Liver (tissue), 3 donors: ENCODE data around the gene DPM2.

Source experiments
- CTCF ChIP-seq: fragments of 150-350 bp; IDR thresholded peaks from 2 replicates; pipeline ENCODE4 v1.5.1; 2017; ENCODE audit warnings: improper control_type of control experiment, low read depth, low read length; ENCODE audit not compliant: missing input control
- EGR1 ChIP-seq, 2 donors: IDR thresholded peaks; 2 replicates each; pipeline ENCODE4 v1.6.1; 2016 to 2018; ENCODE audit warnings: antibody characterized with exemption in 2 of 2, low read depth in 2 of 2
- GABPA ChIP-seq, 2 donors: IDR thresholded peaks in 1 of 2; conservative IDR thresholded peaks in 1 of 2; 2 replicates each; pipeline ENCODE4 v1.6.1; 2016; ENCODE audit warnings: antibody characterized with exemption in 2 of 2, mild to moderate bottlenecking in 1 of 2, moderate library complexity in 1 of 2
- HNF4A ChIP-seq, 2 donors: conservative IDR thresholded peaks; 2 replicates each; pipeline ENCODE4 v1.6.1; 2016; ENCODE audit warnings: antibody characterized with exemption in 2 of 2, mild to moderate bottlenecking in 2 of 2
- HNF4G ChIP-seq: IDR thresholded peaks from 2 replicates; pipeline ENCODE4 v1.6.1; 2016; ENCODE audit warnings: antibody characterized with exemption
- JUND ChIP-seq, 2 donors: IDR thresholded peaks; 2 replicates each; pipeline ENCODE4 v1.6.1; 2016; ENCODE audit warnings: antibody characterized with exemption in 2 of 2
- MAX ChIP-seq: IDR thresholded peaks from 2 replicates; pipeline ENCODE4 v1.6.1; 2016; ENCODE audit warnings: antibody characterized with exemption
- RAD21 ChIP-seq, 2 donors: IDR thresholded peaks; 2 replicates each; pipeline ENCODE4 v1.6.1; 2016; ENCODE audit warnings: antibody characterized with exemption in 2 of 2, mild to moderate bottlenecking in 2 of 2
- REST ChIP-seq: IDR thresholded peaks from 2 replicates; pipeline ENCODE4 v1.6.1; 2016; ENCODE audit warnings: antibody characterized with exemption, mild to moderate bottlenecking
- TAF1 ChIP-seq: conservative IDR thresholded peaks from 2 replicates; pipeline ENCODE4 v1.6.1; 2016; ENCODE audit warnings: antibody characterized with exemption, mild to moderate bottlenecking
- YY1 ChIP-seq: IDR thresholded peaks from 2 replicates; pipeline ENCODE4 v1.6.1; 2016; ENCODE audit warnings: antibody characterized with exemption, mild to moderate bottlenecking
- donor health status: healthy.
- donor health status: healthy.

GRCh38 chr9:127929625-127929979, 8.1 kb downstream of the DPM2 start:
- TF ChIP-seq GABPA (IDR thresholded peaks at IDR 0.05 in 1 of 2, conservative IDR thresholded peaks at IDR 0.05 in 1 of 2) = no peak
- no peak for TF ChIP-seq MAX
- TF ChIP-seq RAD21 (IDR thresholded peaks at IDR 0.05) = no peak
- no peak for TF ChIP-seq HNF4A (conservative IDR thresholded peaks at IDR 0.05)
- no peak for TF ChIP-seq CTCF
- TF ChIP-seq EGR1 (IDR thresholded peaks at IDR 0.05; ENCODE audit: low read depth in 2 of 2) = no peak
- TF ChIP-seq REST = no peak
- no peak for TF ChIP-seq TAF1
- no peak for TF ChIP-seq HNF4G
- no peak for TF ChIP-seq YY1
- TF ChIP-seq JUND (IDR thresholded peaks at IDR 0.05) = no peak
